Caco-2 (cell line): Measurements from ENCODE around the gene MBP. TPM values are rescaled to one million over a fixed set of nuclear protein-coding genes. Genes with fewer than 3 reads are reported as not detected.
A peak's percentile ranks its signal among the peaks of the same experiment; 100 is the strongest.

Source experiments
- BruUV-seq: library from RNA; stranded (reverse); fragments of 400-500 nt; replicated peaks from 2 replicates; lab custom pipeline; 2021; lab: Mats Ljungman, UMichigan
- CTCF ChIA-PET: fragments of 300-600 bp; sonication (Branson Sonifier 250); formaldehyde crosslinking; loops from one replicate; lab custom pipeline; 2022; ENCODE audit warnings: antibody characterized with exemption; lab: Charles Lee
- POLR2A ChIA-PET: fragments of 300-600 bp; sonication (Branson Sonifier 250); formaldehyde crosslinking; loops from one replicate; lab custom pipeline; 2022; ENCODE audit warnings: antibody characterized with exemption; lab: Charles Lee
- DNase-seq, 2 experiments: peaks; one replicate each; pipeline versions ENCODE4 v3.0.0 to v3.0.0-alpha.2; 2020 to 2022
- H3K27me3 ChIP-seq: replicated peaks from 2 replicates; pipeline ENCODE4 v1.6.0; 2011; ENCODE audit warnings: low read length; ENCODE audit not compliant: control insufficient read depth, insufficient read depth
- H3K36me3 ChIP-seq: 2 replicates; pipeline ENCODE4 v1.5.1; 2011; ENCODE audit warnings: low read length; ENCODE audit not compliant: control insufficient read depth, insufficient read depth
- H3K4me1 ChIP-seq: fragments of 250-450 bp; sonication (Bioruptor Pico); 2 replicates; pipeline ENCODE4 v1.5.1; 2020; ENCODE audit warnings: mild to moderate bottlenecking
- H3K4me3 ChIP-seq: 2 replicates; pipeline ENCODE4 v1.5.1; 2011; ENCODE audit warnings: low read depth, mild to moderate bottlenecking, control low read depth, low read length
- H3K9me3 ChIP-seq: fragments of 250-450 bp; sonication (Bioruptor Pico); 2 replicates; pipeline ENCODE4 v1.5.1; 2020; ENCODE audit warnings: mild to moderate bottlenecking, moderate library complexity
- H3K27ac Mint-ChIP-seq: one replicate; pipeline ENCODE4 v1.8.0; 2022; ENCODE audit warnings: mixed read lengths; ENCODE audit not compliant: unreplicated experiment
- H3K27me3 Mint-ChIP-seq: one replicate; pipeline ENCODE4 v1.8.0; 2022; ENCODE audit warnings: mixed read lengths; ENCODE audit not compliant: insufficient read depth, unreplicated experiment
- H3K36me3 Mint-ChIP-seq: one replicate; pipeline ENCODE4 v1.8.0; 2022; ENCODE audit warnings: mild to moderate bottlenecking, mixed read lengths; ENCODE audit not compliant: insufficient read depth, unreplicated experiment
- H3K4me1 Mint-ChIP-seq: one replicate; pipeline ENCODE4 v1.8.0; 2022; ENCODE audit warnings: low read depth, mixed read lengths; ENCODE audit not compliant: unreplicated experiment
- H3K4me3 Mint-ChIP-seq: one replicate; pipeline ENCODE4 v1.8.0; 2022; ENCODE audit warnings: mild to moderate bottlenecking, moderate library complexity, mixed read lengths; ENCODE audit not compliant: unreplicated experiment
- H3K9me3 Mint-ChIP-seq: one replicate; pipeline ENCODE4 v1.8.0; 2022; ENCODE audit warnings: mixed read lengths; ENCODE audit not compliant: unreplicated experiment
- intact Hi-C: fragments of 100-400 bp; cut with micrococcal nuclease; formaldehyde crosslinking; loops from one replicate; pipeline ENCODE4 v1.10.0; 2022; ENCODE audit not compliant: unreplicated experiment
- total RNA-seq: library from RNA; stranded (reverse); gene quantifications from 2 replicates; pipeline ENCODE4 v1.2.3, GENCODE V29; 2022
- TF ChIP-seq, protein P1 (sequence below), 2 experiments: fragments of 200-600 bp in 1 of 2; IDR thresholded peaks; 1 replicate in 1 of 2; 2 replicates in 1 of 2; pipeline versions ENCODE4 v1.5.1 to v1.8.0; 2011 to 2022; ENCODE audit warnings: antibody characterized with exemption in 1 of 2, control low read depth in 1 of 2, inconsistent platforms in 1 of 2, low read depth in 1 of 2, low read length in 1 of 2, mild to moderate bottlenecking in 1 of 2, moderate library complexity in 1 of 2; ENCODE audit not compliant: insufficient read depth in 1 of 2, severe bottlenecking in 1 of 2, unreplicated experiment in 1 of 2

Gene MBP
- total RNA-seq, 1 experiment from 2014 or later: 11.4 TPM

- H3K4me3 Mint-ChIP-seq: no peak overlapping the region
- peak overlapping the region; percentile 19 for H3K27ac Mint-ChIP-seq
- Histone ChIP-seq H3K4me1 (0 out of 2 replicates have a peak, but pooled peaks cover 4% of the 10 kb centered on the region), H3K4me3 (no peak overlapping the region), H3K36me3 (no peaks in the 10 kb centered on the region), H3K27me3 (no peaks in the 10 kb centered on the region), H3K9me3 (no peaks in the 10 kb centered on the region)
- no peaks in the 10 kb centered on the region for H3K36me3 Mint-ChIP-seq
- peaks cover 12% of the 10 kb centered on the region for H3K4me1 Mint-ChIP-seq
- intact Hi-C loops: no loop called here
- ChIA-PET CTCF (interaction anchor here (0.6 kb wide), 1 partner anchor 42 kb away, joined by 7 read pairs; no protein-coding TSS in a partner anchor), POLR2A (no interaction called here)
- no TSS peak for BruUV-seq
- no peak for DNase-seq
- TF ChIP-seq, protein P1, sequence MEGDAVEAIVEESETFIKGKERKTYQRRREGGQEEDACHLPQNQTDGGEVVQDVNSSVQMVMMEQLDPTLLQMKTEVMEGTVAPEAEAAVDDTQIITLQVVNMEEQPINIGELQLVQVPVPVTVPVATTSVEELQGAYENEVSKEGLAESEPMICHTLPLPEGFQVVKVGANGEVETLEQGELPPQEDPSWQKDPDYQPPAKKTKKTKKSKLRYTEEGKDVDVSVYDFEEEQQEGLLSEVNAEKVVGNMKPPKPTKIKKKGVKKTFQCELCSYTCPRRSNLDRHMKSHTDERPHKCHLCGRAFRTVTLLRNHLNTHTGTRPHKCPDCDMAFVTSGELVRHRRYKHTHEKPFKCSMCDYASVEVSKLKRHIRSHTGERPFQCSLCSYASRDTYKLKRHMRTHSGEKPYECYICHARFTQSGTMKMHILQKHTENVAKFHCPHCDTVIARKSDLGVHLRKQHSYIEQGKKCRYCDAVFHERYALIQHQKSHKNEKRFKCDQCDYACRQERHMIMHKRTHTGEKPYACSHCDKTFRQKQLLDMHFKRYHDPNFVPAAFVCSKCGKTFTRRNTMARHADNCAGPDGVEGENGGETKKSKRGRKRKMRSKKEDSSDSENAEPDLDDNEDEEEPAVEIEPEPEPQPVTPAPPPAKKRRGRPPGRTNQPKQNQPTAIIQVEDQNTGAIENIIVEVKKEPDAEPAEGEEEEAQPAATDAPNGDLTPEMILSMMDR (IDR thresholded peaks at IDR 0.05; ENCODE audit: insufficient read depth in 1 of 2, low read depth in 1 of 2, low read length in 1 of 2, severe bottlenecking in 1 of 2, unreplicated experiment in 1 of 2): no peak
- no peaks in the 10 kb centered on the region for H3K27me3 Mint-ChIP-seq
- no peaks in the 10 kb centered on the region for H3K9me3 Mint-ChIP-seq
These were observed 139.0 kb downstream of the MBP start for GRCh38 chr18:76993573-76993972.

GRCh38 chr18:76993085-76993382, 139.5 kb downstream of the MBP start:
- ChIA-PET POLR2A (no interaction called here), CTCF (interaction anchor here (0.6 kb wide), 1 partner anchor 43 kb away, joined by 7 read pairs; no protein-coding TSS in a partner anchor)
- Mint-ChIP-seq H3K27ac (no peak overlapping the region), H3K27me3 (no peaks in the 10 kb centered on the region), H3K4me3 (no peak overlapping the region), H3K36me3 (peaks cover 3% of the 10 kb centered on the region), H3K9me3 (no peaks in the 10 kb centered on the region), H3K4me1 (peaks cover 12% of the 10 kb centered on the region)
- Histone ChIP-seq H3K27me3 (no peaks in the 10 kb centered on the region), H3K4me1 (0 out of 2 replicates have a peak, but pooled peaks cover 4% of the 10 kb centered on the region), H3K36me3 (no peaks in the 10 kb centered on the region), H3K9me3 (no peaks in the 10 kb centered on the region), H3K4me3 (no peak overlapping the region)
- no TSS peak for BruUV-seq
- no peak for DNase-seq
- TF ChIP-seq, protein P1 (IDR thresholded peaks at IDR 0.05; ENCODE audit: insufficient read depth in 1 of 2, low read depth in 1 of 2, low read length in 1 of 2, severe bottlenecking in 1 of 2, unreplicated experiment in 1 of 2): no peak
- intact Hi-C loops: no loop called here

DNA sequence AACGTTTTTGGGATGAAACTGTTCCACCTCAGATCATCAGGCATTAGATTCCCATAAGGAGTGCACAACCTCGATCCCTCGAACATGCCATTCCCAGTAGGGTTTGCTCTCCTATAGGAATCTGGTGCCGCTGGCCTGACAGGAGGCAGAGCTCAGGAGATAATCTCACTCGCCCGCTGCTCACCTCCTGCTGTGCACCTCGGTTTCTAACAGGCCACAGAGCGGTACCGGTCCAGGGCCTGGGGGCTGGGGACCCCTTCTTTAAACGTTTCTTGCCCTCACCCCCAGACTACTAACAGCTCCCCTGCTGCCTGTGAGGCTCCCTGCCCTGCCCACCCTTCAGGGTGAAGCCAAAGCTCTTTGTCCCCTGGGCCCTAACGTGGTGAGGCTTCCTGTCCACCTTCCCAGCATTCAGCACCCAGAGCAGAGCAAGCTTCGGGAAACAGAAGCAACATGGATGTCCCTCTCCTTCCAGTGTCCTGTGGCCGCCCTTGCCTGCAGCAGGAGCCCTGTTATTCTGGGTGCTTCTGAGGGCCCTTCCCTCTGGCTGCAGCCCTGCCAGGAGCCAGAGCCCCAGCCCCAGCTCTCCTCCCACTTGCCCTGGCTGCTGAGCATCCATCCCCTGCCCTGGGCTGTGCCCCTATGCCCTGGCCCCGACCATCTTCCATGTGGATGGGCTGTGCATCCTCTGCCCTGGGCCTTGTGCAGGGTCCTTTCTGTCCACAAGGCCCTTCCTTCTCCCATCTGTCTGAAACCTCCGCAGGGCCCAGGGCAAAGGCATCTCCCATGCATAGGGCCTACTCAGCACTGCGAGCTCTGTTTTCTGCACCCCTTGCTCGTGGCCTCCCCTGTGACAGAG, 140.1 kb downstream of the MBP start:
- intact Hi-C loops: no loop called here
- TF ChIP-seq, protein P1 (IDR thresholded peaks at IDR 0.05; ENCODE audit: insufficient read depth in 1 of 2, low read depth in 1 of 2, low read length in 1 of 2, severe bottlenecking in 1 of 2, unreplicated experiment in 1 of 2): no peak
- H3K4me1 ChIP-seq: 0 out of 2 replicates have a peak, but pooled peaks cover 4% of the 10 kb centered on the region
- no peak for DNase-seq
- no peaks in the 10 kb centered on the region for H3K36me3 ChIP-seq
- H3K27ac Mint-ChIP-seq: no peak overlapping the region
- no peaks in the 10 kb centered on the region for H3K27me3 ChIP-seq
- POLR2A ChIA-PET: no interaction called here
- no peaks in the 10 kb centered on the region for H3K27me3 Mint-ChIP-seq
- CTCF ChIA-PET: no interaction called here
- peaks cover 12% of the 10 kb centered on the region for H3K4me1 Mint-ChIP-seq
- no peaks in the 10 kb centered on the region for H3K9me3 ChIP-seq
- H3K36me3 Mint-ChIP-seq: peaks cover 5% of the 10 kb centered on the region
- BruUV-seq: no TSS peak
- H3K4me3 Mint-ChIP-seq: no peak overlapping the region
- H3K9me3 Mint-ChIP-seq: no peaks in the 10 kb centered on the region
- no peak overlapping the region for H3K4me3 ChIP-seq
